IPS-18c (cell line): ENCODE results near the gene ROBO1.

ENCODE experiments used
- H3K4me3 ChIP-seq: 2 replicates; pipeline ENCODE4 v1.7.0; 2013; ENCODE audit warnings: low read depth, mild to moderate bottlenecking, low read length, moderate library complexity; ENCODE audit not compliant: insufficient read depth
- H3K9me3 ChIP-seq: one replicate; pipeline ENCODE4 v1.6.1; 2013; ENCODE audit warnings: mild to moderate bottlenecking, low read length, moderate library complexity; ENCODE audit not compliant: control insufficient read depth, insufficient read depth

Gene ROBO1

DNA sequence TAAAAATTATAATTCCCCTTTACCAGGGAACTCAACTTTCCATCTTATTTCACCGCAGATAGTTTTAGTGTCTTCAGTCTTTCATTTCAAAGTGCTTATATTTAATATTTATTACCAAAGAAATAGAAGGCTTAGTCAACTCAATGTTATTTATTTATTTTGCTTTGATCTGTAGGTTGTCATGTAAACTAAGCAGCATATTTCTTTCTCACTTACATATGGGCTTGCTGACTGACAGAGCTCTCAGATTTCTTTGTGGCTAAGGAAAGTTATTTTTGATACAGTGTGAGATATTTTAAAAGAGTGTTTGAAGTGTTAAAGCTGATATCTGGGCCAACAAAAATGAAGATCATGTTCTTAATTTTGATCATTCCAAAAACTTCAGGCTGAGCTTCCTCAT, 331.4 kb downstream of the ROBO1 start:
- Histone ChIP-seq H3K9me3 (no peaks in the 10 kb centered on the region), H3K4me3 (no peak overlapping the region)

DNA sequence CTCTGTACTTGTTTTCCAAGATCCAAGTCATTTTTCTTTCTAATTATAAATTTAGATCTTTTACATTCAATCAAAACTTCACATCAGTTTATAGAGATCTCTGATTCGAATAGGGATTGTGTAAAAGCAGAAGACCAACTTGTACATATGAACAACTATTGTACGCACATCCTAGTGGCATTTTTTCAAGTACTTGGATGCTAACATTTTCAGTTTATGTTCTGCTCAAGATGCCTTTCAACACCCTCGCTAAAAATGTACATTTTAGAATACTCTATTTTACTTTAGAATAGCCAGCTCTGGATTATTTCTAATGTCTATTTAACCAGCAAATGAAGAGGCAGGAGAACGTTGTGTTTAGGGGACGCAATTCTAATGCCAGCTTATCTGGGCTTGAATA, 340.7 kb downstream of the ROBO1 start:
- no peak overlapping the region for H3K4me3 ChIP-seq
- H3K9me3 ChIP-seq, result no peaks in the 10 kb centered on the region

DNA sequence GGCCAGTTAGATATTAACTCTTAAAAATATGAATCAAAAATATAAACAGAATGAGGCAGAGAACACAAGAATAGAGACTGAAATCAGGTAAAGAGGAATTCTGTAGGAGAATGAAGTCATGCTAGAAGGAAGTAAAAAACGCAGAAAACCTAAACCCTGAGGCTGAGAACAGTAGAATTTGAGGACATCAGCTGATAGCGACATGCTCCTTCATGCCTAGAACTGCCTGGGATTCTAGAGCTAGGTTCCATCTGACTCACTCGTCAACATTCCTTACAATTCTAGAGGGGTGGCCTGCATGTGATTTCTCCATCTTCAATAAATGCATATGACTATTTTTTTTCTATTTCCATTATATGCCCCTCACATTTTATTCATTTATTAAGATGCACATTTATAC, 343.0 kb downstream of the ROBO1 start:
- Histone ChIP-seq H3K4me3 (no peak overlapping the region), H3K9me3 (no peaks in the 10 kb centered on the region)

GRCh38 chr3:79423417-79423816, 344.4 kb downstream of the ROBO1 start:
- H3K9me3 ChIP-seq, result no peaks in the 10 kb centered on the region
- no peak overlapping the region for H3K4me3 ChIP-seq

- H3K4me3 ChIP-seq, result no peak overlapping the region
- H3K9me3 ChIP-seq, result no peaks in the 10 kb centered on the region
Observed at GRCh38 chr3:79421273-79421672, 346.5 kb downstream of the ROBO1 start.

- H3K9me3 ChIP-seq, result no peaks in the 10 kb centered on the region
- H3K4me3 ChIP-seq, result no peak overlapping the region
Observed at GRCh38 chr3:79418855-79419621, 348.8 kb downstream of the ROBO1 start.

- H3K4me3 ChIP-seq, result no peak overlapping the region
- no peaks in the 10 kb centered on the region for H3K9me3 ChIP-seq
Observed at GRCh38 chr3:79415356-79415755, 352.4 kb downstream of the ROBO1 start.

DNA sequence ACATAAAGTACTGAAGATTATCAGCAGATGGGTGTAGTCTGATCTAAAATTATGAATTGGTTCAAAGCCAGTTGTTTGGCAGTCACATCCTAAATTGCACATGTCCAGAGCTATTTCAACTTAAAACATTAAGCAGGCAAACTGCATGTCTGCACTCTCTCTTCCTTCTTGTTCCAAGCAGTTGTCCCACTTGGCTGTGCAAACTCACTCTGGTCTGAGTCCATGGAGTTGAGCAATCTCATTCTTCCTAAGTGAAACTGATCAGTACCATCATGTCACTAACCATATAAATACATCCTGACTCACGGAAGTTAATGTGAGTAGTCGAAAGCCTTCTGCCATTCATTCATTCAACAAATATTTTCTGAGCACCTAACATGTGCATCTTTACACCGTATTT, 353.0 kb downstream of the ROBO1 start:
- Histone ChIP-seq H3K4me3 (no peak overlapping the region), H3K9me3 (no peaks in the 10 kb centered on the region)

- no peak overlapping the region for H3K4me3 ChIP-seq
Observed at GRCh38 chr3:79414035-79414434, 353.8 kb downstream of the ROBO1 start.

GRCh38 chr3:79412537-79412936, 355.3 kb downstream of the ROBO1 start:
- H3K9me3 ChIP-seq, result no peaks in the 10 kb centered on the region
- no peak overlapping the region for H3K4me3 ChIP-seq

More at GRCh38 chr3:79414035-79414434, 353.8 kb downstream of the ROBO1 start:
- no peaks in the 10 kb centered on the region for H3K9me3 ChIP-seq

- Histone ChIP-seq H3K4me3 (no peak overlapping the region), H3K9me3 (no peaks in the 10 kb centered on the region)
Observed at GRCh38 chr3:79410617-79411016, 357.2 kb downstream of the ROBO1 start.

DNA sequence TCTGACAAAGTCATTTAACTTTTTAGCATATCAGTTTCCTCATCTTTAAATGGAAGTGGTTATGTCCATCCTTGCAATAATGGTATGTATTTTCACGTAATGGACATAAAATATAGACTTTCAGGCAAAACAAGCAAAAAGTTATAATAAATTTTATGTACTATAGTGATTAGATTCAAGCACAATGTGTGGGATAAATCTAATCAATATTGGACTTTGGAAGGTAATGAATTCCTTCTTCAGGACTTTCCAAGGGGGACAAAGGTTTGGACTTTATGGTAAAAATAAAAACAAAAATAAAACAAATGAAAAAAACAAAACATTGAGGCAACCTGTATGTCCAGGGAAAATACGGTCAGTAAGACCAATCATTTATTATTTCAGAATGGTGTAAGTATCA, 357.7 kb downstream of the ROBO1 start:
- Histone ChIP-seq H3K9me3 (no peaks in the 10 kb centered on the region), H3K4me3 (no peak overlapping the region)

DNA sequence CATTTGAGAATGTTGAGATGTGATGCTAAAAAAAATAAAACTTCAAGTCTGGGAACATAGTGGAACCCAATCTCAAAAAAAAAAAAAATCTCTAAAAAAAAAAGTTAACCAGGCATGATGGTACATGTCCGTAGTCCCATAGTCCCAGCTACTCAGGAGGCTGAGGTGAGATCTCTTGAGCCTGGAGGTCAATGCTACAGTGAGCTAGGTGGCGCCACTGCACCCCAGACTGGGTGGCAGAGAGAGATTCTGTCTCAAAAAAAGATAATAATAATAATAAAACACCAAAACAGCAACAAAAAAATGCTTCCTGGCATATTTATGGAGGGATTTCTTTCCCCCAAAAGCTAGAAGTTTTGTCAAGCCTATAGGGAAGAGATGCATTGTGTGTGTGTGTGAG, 361.6 kb downstream of the ROBO1 start:
- no peaks in the 10 kb centered on the region for H3K9me3 ChIP-seq
- H3K4me3 ChIP-seq, result no peak overlapping the region

DNA sequence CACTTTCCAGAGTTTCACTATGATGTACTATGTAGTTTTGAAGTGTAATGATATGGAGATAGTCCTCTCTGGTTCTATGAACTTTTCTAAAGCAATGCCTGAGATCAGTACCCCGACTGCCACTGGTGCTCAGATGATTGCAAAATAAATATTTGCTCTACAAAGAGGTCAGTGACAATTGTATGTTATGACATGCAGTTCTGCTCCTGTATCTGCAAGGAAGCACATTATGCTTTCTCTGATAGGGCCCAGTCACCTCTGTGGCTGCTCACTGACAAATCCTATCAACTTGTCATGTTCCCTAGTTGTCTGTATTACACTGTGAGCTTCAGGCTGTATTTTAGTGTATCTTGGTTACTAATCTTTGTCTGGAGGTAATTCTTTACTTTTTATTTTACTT, 362.6 kb downstream of the ROBO1 start:
- Histone ChIP-seq H3K4me3 (no peak overlapping the region), H3K9me3 (no peaks in the 10 kb centered on the region)

GRCh38 chr3:79396595-79396994, 371.2 kb downstream of the ROBO1 start:
- H3K9me3 ChIP-seq, result no peaks in the 10 kb centered on the region
- H3K4me3 ChIP-seq, result no peak overlapping the region

GRCh38 chr3:79392479-79392878, 375.3 kb downstream of the ROBO1 start:
- no peaks in the 10 kb centered on the region for H3K9me3 ChIP-seq
- H3K4me3 ChIP-seq, result no peak overlapping the region

DNA sequence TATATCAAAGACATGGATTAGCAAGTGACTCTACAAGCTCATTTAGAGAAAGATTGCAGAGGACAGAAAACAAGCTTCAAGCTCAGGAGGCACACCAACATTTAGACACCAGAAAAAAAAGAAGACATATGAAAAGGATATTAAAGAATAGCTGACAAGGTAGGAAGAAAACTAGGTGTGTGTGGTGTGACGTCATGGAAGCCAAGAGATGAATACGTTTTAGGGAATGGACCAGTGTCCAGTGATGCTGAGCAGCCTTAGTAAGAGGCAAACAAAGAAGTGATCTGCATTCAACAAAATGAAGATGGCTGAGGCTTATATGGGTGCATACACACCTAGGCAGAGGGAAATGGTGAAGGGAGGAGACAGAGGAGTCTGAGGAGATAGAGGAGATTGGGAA, 377.4 kb downstream of the ROBO1 start:
- no peaks in the 10 kb centered on the region for H3K9me3 ChIP-seq
- no peak overlapping the region for H3K4me3 ChIP-seq

- H3K9me3 ChIP-seq, result no peaks in the 10 kb centered on the region
- no peak overlapping the region for H3K4me3 ChIP-seq
Observed at GRCh38 chr3:79385211-79385610, 382.6 kb downstream of the ROBO1 start.

DNA sequence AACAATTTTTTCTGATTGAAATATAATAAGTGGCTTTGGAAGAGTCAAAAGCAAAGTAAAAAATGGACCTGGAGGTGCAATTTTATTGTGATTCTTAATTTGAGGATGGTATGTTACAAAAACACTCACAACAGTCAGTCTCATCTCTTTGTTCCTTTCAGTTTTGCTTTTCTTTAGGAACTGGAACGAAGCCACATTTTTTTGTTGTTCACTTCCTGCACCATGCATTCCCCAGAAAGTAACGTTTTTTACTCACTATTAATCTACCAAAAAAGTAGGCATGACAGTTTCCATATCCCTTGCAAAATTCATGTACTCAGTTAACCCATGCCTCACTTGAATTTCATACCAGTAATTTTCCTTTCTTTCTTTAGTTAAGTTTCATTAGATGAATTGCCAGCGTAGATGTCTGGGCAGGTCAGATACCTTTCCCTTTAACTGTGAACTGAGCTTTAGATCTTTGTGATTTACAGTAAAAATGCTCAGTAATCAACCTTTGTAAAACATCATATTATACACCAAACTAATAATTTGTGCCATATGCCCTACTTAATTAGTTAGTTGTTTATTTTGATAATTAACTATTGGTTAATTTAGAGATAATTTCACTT, 384.3 kb downstream of the ROBO1 start:
- Histone ChIP-seq H3K9me3 (no peaks in the 10 kb centered on the region), H3K4me3 (no peak overlapping the region)
